Measurements from ENCODE around the gene TTPAL. TPM values are rescaled to one million over a fixed set of nuclear protein-coding genes. Genes with fewer than 3 reads are reported as not detected.

The TTPAL gene, protein sequence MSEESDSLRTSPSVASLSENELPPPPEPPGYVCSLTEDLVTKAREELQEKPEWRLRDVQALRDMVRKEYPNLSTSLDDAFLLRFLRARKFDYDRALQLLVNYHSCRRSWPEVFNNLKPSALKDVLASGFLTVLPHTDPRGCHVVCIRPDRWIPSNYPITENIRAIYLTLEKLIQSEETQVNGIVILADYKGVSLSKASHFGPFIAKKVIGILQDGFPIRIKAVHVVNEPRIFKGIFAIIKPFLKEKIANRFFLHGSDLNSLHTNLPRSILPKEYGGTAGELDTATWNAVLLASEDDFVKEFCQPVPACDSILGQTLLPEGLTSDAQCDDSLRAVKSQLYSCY
- 10 to 100 TPM in 3 of 4 donors, 1 to 10 TPM in 1; 7.9 to 13.0 (median 11.6) TPM for total RNA-seq

DNA sequence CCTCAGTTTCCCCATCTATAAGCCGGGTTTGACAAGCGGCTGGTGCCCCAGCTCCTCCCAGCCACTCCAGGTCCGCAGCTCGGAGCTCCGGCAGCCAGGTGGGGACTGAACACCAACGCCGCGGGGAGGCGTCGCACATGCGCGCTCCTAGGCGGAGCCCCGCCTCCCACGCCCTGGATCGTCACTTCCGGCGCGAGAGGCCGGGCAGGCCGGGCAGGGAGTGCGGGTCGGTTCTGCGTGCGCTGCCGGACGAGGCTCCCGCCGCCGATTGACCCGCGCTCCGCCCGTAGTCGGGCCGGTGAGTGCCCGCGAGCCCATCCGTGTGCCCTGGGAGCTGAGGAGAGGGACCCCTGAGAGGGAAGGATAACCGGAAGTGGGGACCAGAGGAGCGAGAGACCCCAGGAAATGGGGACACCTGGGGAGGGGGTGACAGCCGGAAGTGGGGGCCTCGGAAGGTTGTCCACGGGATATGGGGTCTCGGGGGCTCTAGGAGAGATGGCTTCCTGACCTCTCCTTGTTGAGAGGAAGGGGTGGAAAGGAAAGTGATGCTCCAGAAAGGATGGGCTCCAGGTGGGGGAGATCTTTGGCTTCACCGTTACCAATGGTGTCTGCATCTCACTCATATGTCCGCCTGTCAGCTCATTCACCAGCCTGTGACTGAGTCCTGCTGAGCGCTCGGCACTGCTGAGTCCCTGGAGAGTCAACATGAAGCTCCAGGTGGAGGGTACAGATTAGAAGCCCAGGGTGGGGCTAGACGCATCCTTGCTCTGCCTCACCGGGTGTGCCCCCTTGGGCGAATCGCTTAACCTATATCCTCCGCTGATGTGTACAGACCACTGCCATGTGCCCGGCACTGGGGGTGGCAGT lies at the start of gene TTPAL:
TSS of gene TTPAL (plus strand) at position 181 of the 867 bp plus-strand sequence. CDS start 4,126 bp downstream, outside the sequence.
- Histone ChIP-seq H3K27me3 (no peaks in the 10 kb centered on the region), H3K4me1 (peaks cover 3 to 23% (median 9%) of the 10 kb centered on the region in 3 donors), H3K27ac (peak within 1 kb of the TSS; percentile 90 to 97 (median 94)), H3K36me3 (peaks cover 0 to 15% (median 8%) of the 10 kb centered on the region in 3 donors), H3K9me3 (no peaks in the 10 kb centered on the region), H3K4me3 (peak within 1 kb of the TSS; percentile 59 to 83 (median 76))
- WGBS, 2 donors = 4 to 6% methylated on average over 14 to 23 of the region's 55 CpGs
- TF ChIP-seq POLR2A (IDR thresholded peaks at IDR 0.05) = peak in 3 of 4 donors; percentile 97 to 100 (median 97)
- TF ChIP-seq, protein P1, sequence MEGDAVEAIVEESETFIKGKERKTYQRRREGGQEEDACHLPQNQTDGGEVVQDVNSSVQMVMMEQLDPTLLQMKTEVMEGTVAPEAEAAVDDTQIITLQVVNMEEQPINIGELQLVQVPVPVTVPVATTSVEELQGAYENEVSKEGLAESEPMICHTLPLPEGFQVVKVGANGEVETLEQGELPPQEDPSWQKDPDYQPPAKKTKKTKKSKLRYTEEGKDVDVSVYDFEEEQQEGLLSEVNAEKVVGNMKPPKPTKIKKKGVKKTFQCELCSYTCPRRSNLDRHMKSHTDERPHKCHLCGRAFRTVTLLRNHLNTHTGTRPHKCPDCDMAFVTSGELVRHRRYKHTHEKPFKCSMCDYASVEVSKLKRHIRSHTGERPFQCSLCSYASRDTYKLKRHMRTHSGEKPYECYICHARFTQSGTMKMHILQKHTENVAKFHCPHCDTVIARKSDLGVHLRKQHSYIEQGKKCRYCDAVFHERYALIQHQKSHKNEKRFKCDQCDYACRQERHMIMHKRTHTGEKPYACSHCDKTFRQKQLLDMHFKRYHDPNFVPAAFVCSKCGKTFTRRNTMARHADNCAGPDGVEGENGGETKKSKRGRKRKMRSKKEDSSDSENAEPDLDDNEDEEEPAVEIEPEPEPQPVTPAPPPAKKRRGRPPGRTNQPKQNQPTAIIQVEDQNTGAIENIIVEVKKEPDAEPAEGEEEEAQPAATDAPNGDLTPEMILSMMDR (IDR thresholded peaks at IDR 0.05) = peak; percentile 32 to 75 (median 52)
- peak; percentile 35 for DNase-seq
- intact Hi-C loops (cut with DNase I) = loop anchor here (10.0 kb wide), 1 partner anchor 139 kb away; no protein-coding TSS in a partner anchor

DNA sequence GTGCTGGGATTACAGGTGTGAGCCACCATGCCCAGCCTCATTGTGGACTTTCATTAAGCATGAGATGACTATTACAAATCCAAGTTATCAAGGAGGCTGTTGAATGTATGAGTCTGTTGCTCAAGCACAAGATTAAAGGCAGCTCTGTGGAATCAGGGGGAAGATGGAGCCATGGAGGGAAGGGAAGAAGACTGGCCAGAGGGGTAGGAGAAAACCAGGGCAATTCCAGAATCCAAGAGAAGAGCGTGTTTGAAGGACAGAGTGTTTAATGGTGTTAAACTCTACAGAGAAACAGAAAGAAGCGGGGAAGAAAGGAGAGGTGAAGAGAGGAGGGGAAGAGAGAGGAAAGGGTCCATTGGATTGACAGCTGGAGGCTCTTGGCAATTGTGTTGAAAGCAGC lies 49.8 kb upstream of the TTPAL start:
- Histone ChIP-seq H3K4me3 (no peak overlapping the region), H3K36me3 (no peaks in the 10 kb centered on the region), H3K27ac (no peak overlapping the region), H3K9me3 (no peaks in the 10 kb centered on the region), H3K4me1 (no peaks in the 10 kb centered on the region), H3K27me3 (peaks cover 0 to 50% (median 0%) of the 10 kb centered on the region in 4 donors)
- 87 to 90% methylated on average over 2 of the region's 2 CpGs for WGBS, 2 donors
- DNase-seq = no peak
- intact Hi-C loops (cut with DNase I) = no loop called here
- TF ChIP-seq POLR2A (IDR thresholded peaks at IDR 0.05) = no peak
- TF ChIP-seq, protein P1 (IDR thresholded peaks at IDR 0.05) = no peak

DNA sequence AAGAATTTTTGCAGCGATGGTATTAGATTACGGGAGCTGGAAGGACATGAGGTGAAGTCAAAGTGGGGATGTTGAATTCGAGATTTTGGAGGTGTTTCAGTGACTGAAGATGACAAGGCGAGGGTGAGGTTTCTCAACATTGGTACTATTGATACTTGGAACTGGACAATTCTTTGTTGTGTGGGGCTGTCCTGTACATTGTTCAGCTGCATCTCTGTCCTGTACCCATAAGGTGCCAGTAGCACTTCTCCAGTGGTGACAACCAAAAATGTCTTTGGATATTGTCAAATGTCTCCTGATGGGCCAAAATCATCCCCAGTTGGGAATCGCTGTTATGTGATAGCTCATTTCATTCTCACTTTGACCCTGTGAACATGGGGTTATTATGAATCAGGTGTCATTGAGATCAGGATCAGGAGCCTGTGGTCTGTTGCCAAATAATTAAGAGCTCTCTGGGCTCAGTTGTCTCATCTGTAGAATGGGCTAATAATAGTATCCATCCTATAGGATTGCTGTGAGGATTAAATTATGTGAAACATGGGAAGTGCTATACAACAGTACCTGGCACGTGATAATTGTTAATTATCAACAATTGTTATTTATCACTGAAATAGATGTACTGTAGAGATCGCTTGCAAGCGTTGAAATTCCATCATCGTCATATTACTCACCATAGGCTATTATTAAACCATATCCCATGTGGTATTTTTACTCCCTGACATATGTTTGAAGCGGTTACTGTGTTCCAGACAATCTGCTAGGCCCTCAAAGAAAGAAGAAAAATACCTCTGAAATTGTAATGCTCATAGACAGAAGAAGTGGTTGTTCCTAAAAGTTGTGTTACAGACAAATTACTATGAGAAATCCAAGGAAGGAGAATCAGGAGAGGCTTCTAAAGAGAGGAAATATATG lies 48.5 kb upstream of the TTPAL start:
- H3K4me1 ChIP-seq = no peaks in the 10 kb centered on the region
- no peaks in the 10 kb centered on the region for H3K36me3 ChIP-seq
- DNase-seq = no peak
- H3K27me3 ChIP-seq = peaks cover 0 to 62% (median 0%) of the 10 kb centered on the region in 4 donors
- H3K4me3 ChIP-seq = no peak overlapping the region
- WGBS, 2 donors = 77 to 81% methylated on average over 10 of the region's 10 CpGs
- TF ChIP-seq POLR2A (IDR thresholded peaks at IDR 0.05) = no peak
- intact Hi-C loops (cut with DNase I) = no loop called here
- H3K9me3 ChIP-seq = no peaks in the 10 kb centered on the region
- H3K27ac ChIP-seq = no peak overlapping the region

DNA sequence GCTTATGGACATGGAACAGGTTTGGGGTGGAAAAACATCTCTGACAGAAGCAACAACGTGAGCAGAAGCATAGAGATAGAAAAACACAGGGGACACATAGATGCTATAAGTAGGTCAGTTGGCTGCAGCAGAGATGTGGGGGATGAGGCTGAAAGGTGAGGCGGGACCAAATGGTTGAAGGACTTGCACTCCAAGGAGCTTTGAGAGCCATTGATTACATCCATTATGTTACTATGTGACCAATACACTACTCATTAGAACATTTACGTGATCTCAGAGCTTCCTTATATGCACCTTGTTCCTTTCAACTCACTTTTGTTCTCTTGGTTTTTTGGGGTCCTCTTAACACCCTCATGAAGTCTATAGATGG lies 47.9 kb upstream of the TTPAL start:
- H3K4me1 ChIP-seq = no peaks in the 10 kb centered on the region
- no peak for TF ChIP-seq POLR2A (IDR thresholded peaks at IDR 0.05)
- TF ChIP-seq, protein P1 (IDR thresholded peaks at IDR 0.05) = no peak
- H3K9me3 ChIP-seq = no peaks in the 10 kb centered on the region
- intact Hi-C loops (cut with DNase I) = no loop called here
- H3K27me3 ChIP-seq = peaks cover 0 to 64% (median 0%) of the 10 kb centered on the region in 4 donors
- no peak for DNase-seq
- 84 to 88% methylated on average over 3 of the region's 3 CpGs for WGBS, 2 donors
- no peaks in the 10 kb centered on the region for H3K36me3 ChIP-seq
- no peak overlapping the region for H3K4me3 ChIP-seq
- no peak overlapping the region for H3K27ac ChIP-seq

Data from esophagus squamous epithelium (tissue), 5 donors.